ENCODE results near the gene ERRFI1. TPM values are rescaled to one million over a fixed set of nuclear protein-coding genes. Genes with fewer than 3 reads are reported as not detected.
"Not testable (repeated sequence)": the region's sequence is repeated elsewhere in the genome, so short reads cannot be mapped to it uniquely, and the experiment has no call there.

ERRFI1 gene
- total RNA-seq (2022) (74.9 and 83.0 TPM in 2 replicates), Bru-seq, nascent RNA (percentile 99 among the genes with signal in this experiment), BruChase-seq, experiment 1, labeled RNA remaining after a 6-hour chase (percentile 95 among the genes with signal in this experiment), BruChase-seq, experiment 2, labeled RNA remaining after a 2-hour chase (percentile 97 among the genes with signal in this experiment)
- long read RNA-seq, transcript ERRFI1-201 (4 exons, 3,104 nt) = major isoform, 29 of 51 reads
- long read RNA-seq, partial matches to known transcripts = 6 of 51 reads
- long read RNA-seq, other reads (novel, unspliced or antisense) = 13 of 51 reads

GRCh38 chr1:8026153-8026975 is at the start of gene ERRFI1:
Gene ERRFI1 (minus strand): TSS chr1:8026309. CDS start chr1:8015619, 10,690 bp downstream.
- H3K36me3 Mint-ChIP-seq (ENCODE audit: insufficient read depth, unreplicated experiment) = peaks cover 70% of the 10 kb centered on the region
- CTCF ChIA-PET = interaction anchor here (1.0 to 2.3 kb wide), 3 partner anchors 14 to 288 kb away, joined by 3 to 9 read pairs (median 7); no protein-coding TSS in a partner anchor
- H3K27ac Mint-ChIP-seq (ENCODE audit: unreplicated experiment) = peak within 1 kb of the TSS; percentile 100
- peaks cover 25% of the 10 kb centered on the region for H3K4me1 Mint-ChIP-seq (ENCODE audit: low read depth, unreplicated experiment)
- peak within 1 kb of the TSS; percentile 97 for H3K4me3 Mint-ChIP-seq (ENCODE audit: low read depth, unreplicated experiment)
- intact Hi-C loops (cut with micrococcal nuclease; ENCODE audit: unreplicated experiment) = loop anchor here (5.0 kb wide), 2 partner anchors 156 to 231 kb away; no protein-coding TSS in a partner anchor
- no peak for TF ChIP-seq CTCF (IDR thresholded peaks at IDR 0.05; ENCODE audit: unreplicated experiment)
- peak; percentile 94 for DNase-seq
- H3K9me3 Mint-ChIP-seq (ENCODE audit: low read depth, unreplicated experiment) = no peaks in the 10 kb centered on the region
- BruUV-seq (replicated peaks) = no TSS peak
- H3K27me3 Mint-ChIP-seq (ENCODE audit: unreplicated experiment) = no peaks in the 10 kb centered on the region

GRCh38 chr1:8075511-8076051 is 49.5 kb upstream of the ERRFI1 start:
- CTCF ChIA-PET = no interaction called here

GRCh38 chr1:8073112-8073855 is 47.2 kb upstream of the ERRFI1 start:
- TF ChIP-seq CTCF (IDR thresholded peaks at IDR 0.05; ENCODE audit: unreplicated experiment) = no peak
- CTCF ChIA-PET = no interaction called here

More at GRCh38 chr1:8075511-8076051, 49.5 kb upstream of the ERRFI1 start:
- TF ChIP-seq CTCF (IDR thresholded peaks at IDR 0.05; ENCODE audit: unreplicated experiment) = no peak
- Mint-ChIP-seq H3K9me3 (ENCODE audit: low read depth, unreplicated experiment) (no peaks in the 10 kb centered on the region), H3K36me3 (ENCODE audit: insufficient read depth, unreplicated experiment) (peaks cover under 1% of the 10 kb centered on the region), H3K4me3 (ENCODE audit: low read depth, unreplicated experiment) (no peak overlapping the region), H3K27me3 (ENCODE audit: unreplicated experiment) (no peaks in the 10 kb centered on the region), H3K27ac (ENCODE audit: unreplicated experiment) (peak overlapping the region; percentile 83), H3K4me1 (ENCODE audit: low read depth, unreplicated experiment) (peaks cover 32% of the 10 kb centered on the region)
- DNase-seq = no peak
- intact Hi-C loops (cut with micrococcal nuclease; ENCODE audit: unreplicated experiment) = no loop called here
- BruUV-seq (replicated peaks) = no TSS peak

GRCh38 chr1:8070381-8070811 is 44.3 kb upstream of the ERRFI1 start:
- TF ChIP-seq CTCF (IDR thresholded peaks at IDR 0.05; ENCODE audit: unreplicated experiment) = no peak
- H3K4me1 Mint-ChIP-seq (ENCODE audit: low read depth, unreplicated experiment) = peaks cover 2% of the 10 kb centered on the region
- peak; percentile 67 for DNase-seq
- CTCF ChIA-PET = no interaction called here
- H3K27ac Mint-ChIP-seq (ENCODE audit: unreplicated experiment) = peak overlapping the region; percentile 89
- peak overlapping the region; percentile 12 for H3K4me3 Mint-ChIP-seq (ENCODE audit: low read depth, unreplicated experiment)
- BruUV-seq (replicated peaks) = no TSS peak
- H3K9me3 Mint-ChIP-seq (ENCODE audit: low read depth, unreplicated experiment) = peaks cover 2% of the 10 kb centered on the region
- H3K36me3 Mint-ChIP-seq (ENCODE audit: insufficient read depth, unreplicated experiment) = peaks cover 6% of the 10 kb centered on the region
- H3K27me3 Mint-ChIP-seq (ENCODE audit: unreplicated experiment) = no peaks in the 10 kb centered on the region
- intact Hi-C loops (cut with micrococcal nuclease; ENCODE audit: unreplicated experiment) = no loop called here

More at GRCh38 chr1:8073112-8073855, 47.2 kb upstream of the ERRFI1 start:
- no peak overlapping the region for H3K4me3 Mint-ChIP-seq (ENCODE audit: low read depth, unreplicated experiment)
- H3K9me3 Mint-ChIP-seq (ENCODE audit: low read depth, unreplicated experiment) = no peaks in the 10 kb centered on the region
- no peaks in the 10 kb centered on the region for H3K27me3 Mint-ChIP-seq (ENCODE audit: unreplicated experiment)
- no peak for DNase-seq
- H3K27ac Mint-ChIP-seq (ENCODE audit: unreplicated experiment) = peak overlapping the region; percentile 23
- no TSS peak for BruUV-seq (replicated peaks)
- intact Hi-C loops (cut with micrococcal nuclease; ENCODE audit: unreplicated experiment) = no loop called here
- H3K4me1 Mint-ChIP-seq (ENCODE audit: low read depth, unreplicated experiment) = peaks cover 22% of the 10 kb centered on the region
- peaks cover 6% of the 10 kb centered on the region for H3K36me3 Mint-ChIP-seq (ENCODE audit: insufficient read depth, unreplicated experiment)

- H3K27me3 Mint-ChIP-seq (ENCODE audit: unreplicated experiment); H3K36me3 Mint-ChIP-seq (ENCODE audit: insufficient read depth, unreplicated experiment); BruUV-seq (replicated peaks); intact Hi-C loops (cut with micrococcal nuclease; ENCODE audit: unreplicated experiment); H3K4me1 Mint-ChIP-seq (ENCODE audit: low read depth, unreplicated experiment); DNase-seq; H3K9me3 Mint-ChIP-seq (ENCODE audit: low read depth, unreplicated experiment); CTCF ChIA-PET; H3K4me3 Mint-ChIP-seq (ENCODE audit: low read depth, unreplicated experiment): not testable (repeated sequence)
- peak overlapping the region; percentile 89 for H3K27ac Mint-ChIP-seq (ENCODE audit: unreplicated experiment)
These were observed 43.7 kb upstream of the ERRFI1 start for GRCh38 chr1:8069614-8070320.
